HTERT RPE-1 (cell line): Measurements from ENCODE around the gene TCP10L.
"Not testable (repeated sequence)": the region's sequence is repeated elsewhere in the genome, so short reads cannot be mapped to it uniquely, and the experiment has no call there.

Experiments
- in situ Hi-C: fragments of 300-500 bp; cut with MboI; formaldehyde crosslinking; loops from 4 replicates; pipeline ENCODE4 v1.14.3; 2020; ENCODE audit warnings: low sequenced_read_pairs

Gene TCP10L

DNA sequence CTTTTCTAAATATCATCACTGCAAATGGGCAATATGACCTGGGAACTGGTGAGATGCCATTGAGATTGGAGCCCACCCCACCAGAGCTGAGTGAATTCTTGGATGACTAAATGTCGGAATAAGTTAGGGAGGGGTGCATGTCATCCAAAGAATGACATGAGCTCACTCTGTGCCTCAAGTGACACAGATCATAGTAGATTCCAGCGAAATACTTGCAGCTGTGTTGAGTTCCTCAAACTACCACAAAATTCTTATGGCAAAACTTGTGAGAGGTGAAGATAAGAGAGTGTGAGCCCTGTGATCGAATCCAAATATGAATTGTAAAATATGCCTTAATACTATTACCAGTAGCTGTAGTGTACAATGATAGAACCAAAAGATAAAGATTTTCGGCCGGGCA lies 2.3 kb upstream of the TCP10L start:
- in situ Hi-C loops = loop anchor here (25.0 kb wide), 1 partner anchor 175 kb away; the partner anchor contains the start of gene EVA1C

DNA sequence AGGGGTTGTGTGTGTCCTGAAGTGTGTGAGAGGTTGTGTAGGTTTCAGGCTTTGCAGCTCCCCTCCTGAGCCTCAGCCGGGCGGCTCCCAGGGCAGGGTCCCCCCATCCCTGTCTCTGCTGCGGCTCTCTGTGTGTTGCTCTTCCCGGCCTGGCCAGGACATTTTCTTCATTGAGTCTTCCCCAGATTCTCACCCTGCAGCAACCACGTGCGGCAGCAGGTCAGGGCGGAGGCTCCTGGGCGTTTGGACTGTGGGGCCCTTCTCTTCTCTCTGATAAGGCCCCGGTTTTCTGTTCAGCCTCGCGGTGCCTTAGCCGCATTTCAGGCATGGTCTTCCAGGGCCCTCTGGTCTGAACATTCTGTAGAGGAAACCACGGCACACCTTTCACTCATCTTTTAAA lies 1.8 kb upstream of the TCP10L start:
- in situ Hi-C loops = loop anchor here (25.0 kb wide), 1 partner anchor 175 kb away; the partner anchor contains the start of gene EVA1C

DNA sequence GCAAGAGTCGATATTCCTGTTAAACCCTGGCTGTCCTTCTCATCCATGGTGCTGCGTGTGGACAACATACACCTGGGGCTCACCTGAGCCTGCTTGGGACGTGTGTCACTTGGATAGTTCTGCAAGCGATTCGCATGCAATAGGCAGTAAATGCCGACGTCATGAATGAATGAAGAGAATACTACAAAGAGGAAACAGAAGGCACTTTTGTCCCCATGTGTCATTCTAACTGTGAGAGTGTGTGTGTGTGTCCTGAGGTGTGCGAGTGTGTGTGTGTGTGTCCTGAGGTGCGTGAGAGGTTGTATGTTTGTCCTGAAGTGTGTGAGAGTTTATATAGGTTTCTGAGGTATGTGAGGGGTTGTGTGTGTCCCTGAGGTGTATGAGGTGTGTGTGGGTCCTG lies 647 bp upstream of the TCP10L start:
- in situ Hi-C loops = loop anchor here (25.0 kb wide), 1 partner anchor 174 kb away; the partner anchor contains the start of gene EVA1C

DNA sequence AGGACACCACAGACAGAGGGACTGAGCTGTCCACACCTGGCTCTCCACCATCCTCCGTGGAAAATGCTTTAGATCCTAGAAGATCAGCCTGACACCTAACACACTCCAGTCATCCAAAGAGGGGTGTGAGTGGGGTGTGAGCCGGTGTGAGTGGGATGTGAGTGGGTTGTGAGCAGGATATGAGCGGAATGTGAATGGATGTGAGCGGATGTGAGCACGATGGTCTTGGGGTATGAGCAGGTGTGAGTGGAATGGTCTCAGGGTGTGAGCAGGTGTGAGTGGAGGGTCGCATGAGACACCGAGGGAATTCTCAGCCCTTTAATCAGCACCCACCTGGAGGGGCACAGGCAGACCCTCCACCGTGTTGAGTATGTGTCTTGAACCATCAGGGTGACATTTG lies 851 bp downstream of the TCP10L start:
- in situ Hi-C loops = loop anchor here (25.0 kb wide), 1 partner anchor 172 kb away; the partner anchor contains the start of gene EVA1C

DNA sequence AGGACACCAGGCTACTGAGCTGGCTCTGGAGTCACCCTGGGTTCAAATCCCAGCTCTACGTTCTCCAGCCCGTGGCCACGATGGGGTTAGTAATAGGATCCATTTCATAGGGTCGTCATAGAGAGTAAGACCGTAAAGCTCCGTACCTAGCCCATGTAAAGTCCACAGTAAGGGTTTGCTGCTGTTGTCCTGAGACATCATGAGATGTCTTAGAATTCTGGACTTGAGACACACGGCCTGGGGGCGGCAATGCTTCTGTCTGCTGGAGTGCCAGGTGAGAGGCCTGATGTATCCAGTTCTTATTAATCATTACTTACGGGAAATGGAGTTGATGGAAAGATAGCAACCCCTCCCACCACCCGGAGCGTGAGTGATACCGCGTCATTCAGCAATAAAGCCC lies 3.6 kb downstream of the TCP10L start:
- in situ Hi-C loops = loop anchor here (25.0 kb wide), 1 partner anchor 169 kb away; the partner anchor contains the start of gene EVA1C

DNA sequence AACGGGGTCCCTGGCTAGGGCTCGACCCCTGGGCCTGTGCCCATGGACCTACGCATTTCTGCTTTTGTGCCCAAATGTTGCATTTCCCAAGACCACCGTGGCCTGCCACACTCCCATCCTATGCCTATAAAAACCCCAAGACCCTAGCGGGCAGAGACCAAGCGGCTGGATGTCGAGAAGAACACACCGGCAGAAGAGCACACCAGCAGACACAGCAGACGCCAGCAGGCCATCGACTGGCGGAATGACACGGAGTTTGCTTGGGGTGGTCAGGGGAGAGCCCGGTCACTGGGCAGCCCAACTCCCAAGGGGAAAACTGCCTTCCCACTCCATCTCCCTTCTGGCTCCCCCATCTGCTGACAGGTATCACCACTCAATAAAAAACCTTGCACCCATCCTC lies 4.4 kb downstream of the TCP10L start:
- in situ Hi-C loops = loop anchor here (25.0 kb wide), 1 partner anchor 169 kb away; the partner anchor contains the start of gene EVA1C

DNA sequence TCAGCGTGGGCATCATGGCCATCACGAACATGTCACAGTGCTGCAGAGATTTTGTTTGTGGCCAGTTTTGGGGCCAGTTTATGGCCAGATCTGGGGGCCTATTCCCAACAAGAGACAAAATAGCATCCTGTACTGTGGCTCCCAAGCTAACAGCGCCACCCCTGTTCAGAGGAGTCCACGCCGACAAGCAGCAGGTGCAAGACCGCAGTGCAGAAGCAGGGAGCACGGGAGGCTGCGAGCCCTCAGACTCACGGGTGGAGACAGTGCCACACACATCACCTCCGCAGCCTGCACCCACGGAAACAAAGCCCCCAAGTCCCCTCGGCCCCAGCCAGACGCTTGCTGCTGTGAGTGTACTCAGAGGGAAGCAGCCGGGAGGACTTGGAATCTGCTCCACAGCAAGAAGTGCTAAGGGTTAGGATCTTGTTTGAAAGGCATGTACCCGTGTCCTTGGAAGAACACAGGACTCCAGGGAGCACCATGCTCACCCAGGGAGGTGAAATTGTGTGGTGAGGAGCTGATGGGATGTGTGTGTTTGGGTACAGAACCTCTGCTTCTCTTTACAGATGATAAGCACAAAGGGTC lies 7.1 kb downstream of the TCP10L start:
- in situ Hi-C loops = loop anchor here (25.0 kb wide), 1 partner anchor 166 kb away; the partner anchor contains the start of gene EVA1C

DNA sequence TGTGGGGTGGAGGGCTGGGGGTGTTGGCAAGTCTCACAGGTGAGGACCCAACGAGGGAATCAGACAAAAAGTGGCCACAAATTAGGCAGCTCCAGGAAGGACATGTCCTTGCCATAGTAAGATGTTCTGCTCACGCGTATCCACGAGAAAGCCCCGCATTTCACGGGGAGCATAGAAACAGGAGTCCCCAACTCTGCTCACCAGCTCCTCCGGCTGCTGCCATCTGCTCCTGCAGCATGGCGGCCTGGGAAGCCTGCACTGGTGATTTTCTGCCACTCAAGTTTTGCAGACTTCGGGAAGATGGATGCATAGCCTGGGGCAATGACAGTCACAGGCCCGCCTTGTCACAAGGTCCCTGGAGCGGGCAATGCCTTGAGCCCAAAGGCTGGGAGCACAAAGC lies 9.3 kb downstream of the TCP10L start:
- in situ Hi-C loops = loop anchor here (25.0 kb wide), 1 partner anchor 164 kb away; the partner anchor contains the start of gene EVA1C

DNA sequence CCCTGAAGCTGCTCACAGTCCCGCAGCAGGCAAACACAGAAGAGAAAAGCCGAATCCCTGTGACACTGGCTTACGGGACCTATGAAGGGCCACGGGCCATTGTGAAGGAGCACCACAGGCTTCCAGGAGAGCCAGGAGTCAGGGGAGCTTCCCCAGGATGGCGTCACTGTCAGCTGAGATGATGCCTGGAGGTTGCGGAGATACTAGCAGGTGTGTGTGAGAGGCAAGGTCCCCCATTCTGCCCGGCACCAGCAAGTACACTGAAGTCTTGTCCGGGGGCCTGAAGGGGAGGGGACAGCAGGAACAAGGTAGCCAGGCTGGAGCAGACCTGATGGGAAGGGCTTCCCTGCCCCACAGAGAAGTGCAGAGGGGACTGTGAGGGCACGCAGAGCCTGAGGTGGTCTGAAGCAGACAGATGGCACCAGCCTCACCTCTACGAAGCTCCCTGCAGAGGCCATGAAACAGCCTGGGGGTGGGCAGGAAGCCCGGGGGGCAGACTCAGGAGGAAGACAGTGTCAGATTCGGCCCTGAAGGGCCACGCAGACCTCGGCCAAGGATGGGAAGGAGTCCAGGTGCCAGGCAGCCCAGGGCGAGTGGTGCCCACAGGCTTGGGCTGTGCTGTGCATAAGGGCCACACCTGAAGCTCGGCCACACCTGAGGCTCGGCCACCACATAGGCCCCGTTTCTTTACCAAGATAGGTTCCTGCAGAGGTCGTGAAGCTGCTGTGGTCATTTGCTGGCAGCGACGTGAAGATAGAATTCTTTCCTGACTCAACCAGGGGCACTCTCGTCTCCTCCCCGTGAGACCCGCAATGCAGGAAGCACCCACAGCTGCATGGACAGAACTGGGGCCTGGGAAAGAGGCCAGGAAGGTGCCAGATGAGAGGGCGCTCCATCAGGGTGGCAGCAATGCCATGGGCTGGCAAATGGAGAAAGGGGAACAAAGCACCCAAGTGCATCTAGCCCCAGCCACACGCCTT lies 10.1 kb downstream of the TCP10L start:
- in situ Hi-C loops = loop anchor here (25.0 kb wide), 1 partner anchor 163 kb away; the partner anchor contains the start of gene EVA1C

DNA sequence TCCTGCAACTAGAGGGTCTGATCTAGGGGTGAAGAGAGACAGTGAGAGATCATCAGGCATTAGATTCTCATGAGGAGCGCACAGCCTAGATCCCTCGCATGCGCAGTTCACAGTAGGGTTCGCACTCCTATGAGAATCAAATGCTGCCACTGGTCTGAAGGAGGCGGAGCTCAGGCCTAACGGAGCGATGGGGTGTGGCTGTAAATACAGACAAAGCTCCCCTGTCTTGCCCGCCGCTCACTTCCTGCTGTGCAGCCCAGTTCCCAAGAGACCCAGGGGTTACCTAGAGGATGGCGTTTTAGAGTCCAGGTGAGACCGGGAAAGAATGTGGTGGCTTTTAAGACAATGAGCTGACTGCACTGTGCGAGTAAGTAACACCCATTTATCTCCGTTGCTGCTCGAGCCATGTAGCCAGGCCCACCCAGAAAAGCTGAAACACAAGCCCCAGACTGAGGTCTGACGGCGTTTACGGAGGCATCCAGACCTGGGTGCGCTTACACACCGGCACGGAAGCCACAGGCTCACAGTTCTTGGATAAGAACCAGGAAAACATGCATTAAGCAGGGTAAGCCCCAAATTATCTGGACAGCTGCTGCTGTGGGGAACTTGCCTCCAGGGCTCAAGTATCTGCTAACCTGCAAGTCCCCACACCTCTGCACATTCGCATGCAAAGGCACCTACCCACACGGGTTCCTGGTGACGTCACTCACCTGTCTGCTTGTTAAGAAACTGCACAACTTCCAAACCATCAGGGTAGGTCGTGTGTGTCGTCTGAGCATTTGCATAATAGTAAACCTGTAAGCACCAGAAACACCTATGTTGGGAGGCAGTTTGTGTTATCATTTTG lies 12.5 kb downstream of the TCP10L start:
- in situ Hi-C loops = no loop called here

DNA sequence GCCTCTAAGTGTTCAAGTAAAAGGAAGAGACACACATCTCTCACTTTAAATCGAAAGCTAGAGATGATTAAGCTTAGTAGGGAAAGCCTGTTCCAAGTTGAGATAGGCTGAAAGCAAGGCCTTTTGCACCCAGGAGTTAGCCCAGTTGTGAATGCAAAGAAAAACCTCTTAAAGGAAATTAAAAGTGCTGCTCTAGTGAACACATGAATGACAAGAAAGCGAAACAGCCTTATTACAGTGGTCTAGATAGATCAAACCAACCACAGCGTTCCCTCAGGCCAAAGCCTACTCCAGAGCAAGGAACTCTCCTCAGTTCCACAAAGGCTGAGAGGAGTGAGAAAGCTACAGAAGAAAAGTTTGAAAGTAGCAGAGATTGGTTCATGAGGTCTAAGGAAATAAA lies 14.9 kb downstream of the TCP10L start:
- in situ Hi-C loops = no loop called here

DNA sequence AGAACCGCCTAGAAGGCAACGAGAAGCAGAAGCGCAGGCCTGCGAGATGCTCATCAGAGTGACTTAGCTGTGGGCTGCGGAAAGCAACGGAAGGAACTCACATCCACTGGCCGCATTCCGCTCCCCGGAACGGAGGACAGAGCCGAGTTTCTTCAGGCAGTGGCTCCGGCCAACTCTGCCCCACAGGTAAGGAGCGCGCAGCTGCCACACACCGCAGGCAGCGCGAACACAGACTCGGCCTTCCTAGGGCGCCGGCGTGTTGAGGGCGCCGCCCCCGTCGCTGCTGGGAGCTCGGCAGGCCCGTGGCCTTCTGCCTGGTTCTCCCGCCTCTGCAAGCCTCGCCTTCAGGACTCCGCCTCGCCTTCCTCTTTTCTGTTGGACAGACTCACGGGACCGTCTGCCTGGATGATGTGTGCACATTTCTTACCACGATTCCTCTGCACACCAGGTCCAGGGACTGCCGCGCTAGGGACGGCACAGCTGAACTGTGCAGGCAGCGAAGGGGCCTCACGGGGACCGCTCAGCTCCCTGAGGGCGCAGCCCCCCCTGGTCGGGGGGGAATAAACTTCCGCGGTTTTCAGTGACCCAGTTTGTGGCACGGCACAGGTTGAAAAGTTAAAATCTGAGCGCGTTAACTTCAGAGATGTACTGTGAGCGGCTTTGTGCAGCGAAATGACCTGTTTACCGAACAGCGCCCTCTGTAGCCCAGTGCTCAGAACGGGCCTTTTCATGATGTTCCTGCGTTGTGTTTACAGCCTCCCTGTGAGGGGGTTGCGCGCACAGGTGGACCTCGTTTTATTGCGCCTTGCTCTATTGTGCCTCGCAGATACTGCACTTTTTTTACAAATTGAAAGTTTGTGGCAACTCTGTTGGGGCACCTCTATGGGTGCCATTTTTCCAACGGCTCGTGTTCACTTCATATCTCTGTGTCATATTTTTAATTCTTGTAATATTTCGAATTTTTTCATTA lies 15.8 kb downstream of the TCP10L start:
- in situ Hi-C loops = no loop called here

DNA sequence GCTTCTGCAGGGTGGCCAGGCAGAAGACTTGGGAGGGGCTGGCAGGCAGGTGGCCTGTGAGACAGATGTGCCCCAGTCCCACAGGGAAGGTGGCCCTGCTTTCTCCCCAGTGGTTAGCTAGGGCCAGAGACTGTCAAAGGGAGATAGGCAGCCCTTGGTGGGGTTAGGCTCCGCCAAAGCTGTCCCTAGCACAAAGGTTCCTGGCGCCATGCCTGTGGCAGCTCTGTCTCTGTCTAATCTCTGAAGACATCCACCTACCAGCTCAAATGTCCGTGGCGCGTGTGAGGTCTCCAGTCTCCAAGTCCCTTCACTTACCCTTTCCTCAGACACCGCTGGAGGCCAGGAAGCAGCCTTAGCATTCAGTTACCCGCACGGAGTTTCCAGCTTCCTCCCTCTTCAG lies 17.7 kb downstream of the TCP10L start:
- in situ Hi-C loops = no loop called here

DNA sequence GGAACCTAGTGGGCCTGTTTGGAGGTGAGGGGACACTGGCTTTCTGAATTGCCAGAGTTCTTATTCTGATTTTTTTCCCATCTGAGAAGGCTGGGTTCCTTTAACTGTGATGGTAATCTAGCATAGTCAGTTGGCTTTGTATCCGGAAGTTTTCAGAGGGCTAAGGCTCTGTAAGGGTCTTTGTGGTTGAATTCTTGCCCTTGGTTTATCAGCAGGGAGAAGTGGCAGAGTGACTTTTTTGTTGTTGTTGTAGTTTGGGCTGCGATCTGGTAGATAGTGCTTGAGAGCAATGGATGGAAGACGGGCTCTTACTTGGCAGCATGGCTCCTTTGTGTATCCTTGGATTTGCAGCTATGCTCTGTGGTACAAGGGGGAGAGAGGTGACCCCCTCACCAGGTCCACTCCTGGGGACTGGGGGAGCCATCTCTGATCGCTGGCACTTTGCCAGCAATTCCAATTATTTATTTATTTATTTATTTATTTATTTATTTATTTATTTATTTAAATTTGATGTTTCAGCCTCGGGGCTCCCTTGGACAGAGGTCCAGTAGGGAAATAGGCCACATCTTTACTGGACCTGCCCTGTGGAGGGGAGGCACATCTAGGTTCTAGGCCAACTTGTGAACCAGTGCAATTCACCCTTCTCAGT lies 18.5 kb downstream of the TCP10L start:
- in situ Hi-C loops = no loop called here

DNA sequence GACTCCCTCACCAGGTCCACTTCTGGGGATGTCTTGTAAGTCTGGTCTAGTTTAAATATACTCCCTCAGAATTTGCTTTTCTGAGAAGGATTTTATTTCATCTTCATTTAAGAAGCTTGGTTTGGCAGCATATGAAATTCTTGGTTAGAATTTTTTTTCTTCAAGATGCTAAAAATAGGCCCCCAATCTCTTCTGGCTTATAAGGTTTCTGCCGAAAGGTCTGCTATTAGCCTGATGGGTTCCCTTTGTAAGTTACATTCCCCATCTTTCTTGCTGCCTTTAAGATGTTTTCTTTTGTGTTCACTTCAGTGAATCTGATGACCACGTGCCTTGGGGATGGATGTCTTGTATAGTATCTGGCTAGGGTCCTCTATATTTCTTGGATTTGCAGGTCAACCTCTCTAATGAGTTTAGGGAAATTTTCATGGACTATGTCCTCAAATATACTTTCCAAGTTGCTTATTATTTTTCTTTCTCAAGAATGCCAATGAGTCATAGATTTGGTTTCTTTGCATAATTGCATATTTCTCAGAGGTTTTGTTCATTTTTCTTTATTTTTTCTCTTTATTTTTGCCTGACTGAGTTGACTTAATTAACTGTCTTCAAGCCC lies 19.4 kb downstream of the TCP10L start:
- in situ Hi-C loops = no loop called here

DNA sequence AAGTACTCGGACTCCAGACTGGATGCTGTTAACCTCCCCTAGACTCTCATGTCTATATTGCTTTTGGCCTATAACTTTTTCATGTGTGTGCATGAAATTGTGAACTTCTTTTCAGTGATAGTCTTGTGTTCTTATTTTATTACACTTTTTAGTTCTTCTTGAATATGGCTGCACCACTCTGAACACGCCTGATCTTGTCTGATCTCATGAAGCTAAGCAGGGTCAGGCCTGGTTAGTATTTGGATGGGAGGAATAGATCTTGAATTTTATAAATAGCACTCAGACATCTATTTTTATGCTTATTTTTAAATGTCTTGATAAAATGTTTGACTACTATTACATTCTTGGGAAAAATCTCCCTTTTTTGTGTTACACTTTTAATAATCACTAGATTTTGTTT lies 22.4 kb downstream of the TCP10L start:
- in situ Hi-C loops = no loop called here

DNA sequence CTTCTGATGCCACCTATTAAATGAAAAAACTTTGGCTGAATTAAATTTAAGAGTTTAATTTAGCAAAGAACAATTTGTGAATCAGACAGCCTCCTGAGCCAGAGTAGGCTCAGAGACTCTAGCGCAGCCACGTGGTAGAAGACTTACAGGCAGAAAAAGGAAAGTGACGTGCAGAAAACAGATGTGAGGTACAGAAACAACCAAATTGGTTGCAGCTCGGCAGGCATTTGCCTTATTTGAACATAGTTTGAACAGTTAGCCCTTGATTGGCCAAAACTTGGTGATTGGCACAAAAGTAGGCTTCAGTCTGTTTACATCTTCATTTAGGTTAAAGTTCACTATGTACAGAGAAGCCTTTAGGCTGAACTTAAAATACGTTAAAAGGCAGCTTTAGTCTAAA lies 22.9 kb downstream of the TCP10L start:
- in situ Hi-C loops = no loop called here

DNA sequence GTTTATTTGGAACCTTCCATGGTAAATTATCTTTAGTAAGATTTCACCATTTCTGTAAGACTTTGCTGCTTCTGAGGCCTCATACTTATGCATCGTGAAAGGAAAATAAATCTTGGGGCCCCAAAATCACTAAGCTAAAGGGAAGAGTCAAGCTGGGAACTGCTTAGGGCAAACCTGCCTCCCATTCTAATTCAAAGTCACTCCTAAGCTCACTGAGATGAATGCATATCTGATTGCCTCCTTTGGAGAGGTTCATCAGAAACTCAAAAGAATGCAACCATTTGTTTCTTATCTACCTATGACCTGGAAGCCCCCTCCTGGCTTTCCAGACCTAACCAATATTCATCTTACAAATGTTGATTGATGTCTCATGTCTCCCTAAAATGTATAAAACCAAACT lies 23.8 kb downstream of the TCP10L start:
- in situ Hi-C loops = not testable (repeated sequence)

DNA sequence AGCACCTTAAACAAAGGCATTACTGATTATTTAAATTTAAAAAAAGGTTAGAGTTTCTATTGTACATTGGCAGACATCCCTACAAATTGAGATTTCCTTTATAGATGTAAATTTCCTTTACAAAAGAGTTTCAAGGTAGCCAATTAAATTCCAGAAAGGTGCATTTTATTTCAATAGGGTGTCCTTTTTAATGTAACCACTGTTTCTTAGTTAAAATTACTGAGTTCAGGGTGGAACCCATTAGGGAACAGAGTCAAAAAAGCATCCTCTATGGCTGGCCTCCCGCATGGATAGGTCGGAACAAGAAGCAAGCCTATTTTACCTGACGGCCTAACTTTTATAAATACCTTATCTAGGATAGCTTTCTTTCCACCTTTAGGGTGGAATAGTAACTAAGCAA lies 24.4 kb downstream of the TCP10L start:
- in situ Hi-C loops = no loop called here
